ENCODE data around the gene PLEKHA7.

DNA sequence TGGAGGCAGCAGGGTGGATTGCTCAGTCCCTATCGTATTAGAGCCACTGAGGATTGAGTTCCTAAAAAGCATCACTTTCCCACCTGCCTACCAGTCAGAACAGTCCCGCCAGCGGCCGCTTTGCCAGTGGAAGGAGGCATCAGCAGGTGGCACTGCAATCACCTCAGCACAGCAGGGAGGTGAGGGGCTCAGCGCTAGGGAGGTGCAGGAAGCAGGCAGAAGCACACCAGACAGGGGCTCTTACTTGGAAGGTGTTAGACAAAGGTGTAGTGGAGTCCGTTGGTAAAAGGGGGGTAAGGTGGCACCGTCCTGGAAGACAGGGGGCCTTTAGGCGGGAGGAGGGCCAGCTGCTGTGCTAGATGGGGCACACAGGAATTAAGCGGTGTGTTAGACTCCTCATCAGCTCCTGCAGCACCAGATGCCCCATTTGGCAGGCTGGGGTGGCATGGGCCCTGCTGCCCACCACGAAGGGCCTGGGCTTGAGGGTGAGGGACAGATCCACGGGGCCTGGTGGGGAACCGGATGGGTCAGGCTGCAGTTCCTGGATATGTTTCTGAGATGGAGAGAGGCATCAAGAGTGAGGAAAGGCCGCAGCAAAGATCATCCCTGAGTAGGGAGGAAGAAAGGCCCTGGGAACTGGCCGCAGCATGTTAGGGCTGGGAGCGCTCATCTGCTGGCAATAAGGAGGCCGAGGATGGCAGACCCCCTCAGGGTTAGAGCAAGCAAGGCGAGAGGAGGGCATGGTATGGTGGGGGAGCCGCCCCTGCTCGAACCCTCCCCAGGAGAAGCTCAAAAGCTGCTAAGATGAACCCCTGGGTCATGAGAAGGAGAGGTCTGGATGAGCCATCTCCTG lies 233.3 kb downstream of the PLEKHA7 start:
- TF ChIP-seq, protein P1, sequence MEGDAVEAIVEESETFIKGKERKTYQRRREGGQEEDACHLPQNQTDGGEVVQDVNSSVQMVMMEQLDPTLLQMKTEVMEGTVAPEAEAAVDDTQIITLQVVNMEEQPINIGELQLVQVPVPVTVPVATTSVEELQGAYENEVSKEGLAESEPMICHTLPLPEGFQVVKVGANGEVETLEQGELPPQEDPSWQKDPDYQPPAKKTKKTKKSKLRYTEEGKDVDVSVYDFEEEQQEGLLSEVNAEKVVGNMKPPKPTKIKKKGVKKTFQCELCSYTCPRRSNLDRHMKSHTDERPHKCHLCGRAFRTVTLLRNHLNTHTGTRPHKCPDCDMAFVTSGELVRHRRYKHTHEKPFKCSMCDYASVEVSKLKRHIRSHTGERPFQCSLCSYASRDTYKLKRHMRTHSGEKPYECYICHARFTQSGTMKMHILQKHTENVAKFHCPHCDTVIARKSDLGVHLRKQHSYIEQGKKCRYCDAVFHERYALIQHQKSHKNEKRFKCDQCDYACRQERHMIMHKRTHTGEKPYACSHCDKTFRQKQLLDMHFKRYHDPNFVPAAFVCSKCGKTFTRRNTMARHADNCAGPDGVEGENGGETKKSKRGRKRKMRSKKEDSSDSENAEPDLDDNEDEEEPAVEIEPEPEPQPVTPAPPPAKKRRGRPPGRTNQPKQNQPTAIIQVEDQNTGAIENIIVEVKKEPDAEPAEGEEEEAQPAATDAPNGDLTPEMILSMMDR (IDR thresholded peaks at IDR 0.05 in 4 of 5, conservative IDR thresholded peaks at IDR 0.05 in 1 of 5), result no peak
- TF ChIP-seq POLR2A (IDR thresholded peaks at IDR 0.05), result no peak
